Breast epithelium (tissue), 3 donors: Measurements from ENCODE around the gene CHRM3.
"Not testable (repeated sequence)": the region's sequence is repeated elsewhere in the genome, so short reads cannot be mapped to it uniquely, and the experiment has no call there.

Experiments used
- CTCF ChIP-seq, 3 donors: fragments of 450-650 bp; IDR thresholded peaks; one replicate each; pipeline ENCODE4 v1.5.1; 2016 to 2017; ENCODE audit warnings: antibody characterized with exemption in 3 of 3, mild to moderate bottlenecking in 3 of 3, moderate library complexity in 3 of 3
- POLR2A ChIP-seq: fragments of 450-650 bp; IDR thresholded peaks from one replicate; pipeline ENCODE4 v1.6.1; 2016; ENCODE audit warnings: antibody characterized with exemption, mild to moderate bottlenecking, moderate library complexity
- POLR2AphosphoS5 ChIP-seq, 3 donors: sonication (generic); formaldehyde crosslinking; IDR thresholded peaks; one replicate each; pipeline ENCODE4 v1.6.1; 2017; ENCODE audit warnings: antibody characterized with exemption in 3 of 3

- not testable (repeated sequence) for TF ChIP-seq CTCF (IDR thresholded peaks at IDR 0.05); POLR2A; POLR2AphosphoS5 (IDR thresholded peaks at IDR 0.05)
Measured at GRCh38 chr1:239370869-239371268, 15.5 kb upstream of the CHRM3 start.
